Stomach (tissue), 4 donors: ENCODE data around the gene SMAD7.

Experiments
- EP300 ChIP-seq: sonication (generic); formaldehyde crosslinking; IDR thresholded peaks from one replicate; pipeline ENCODE4 v1.6.1; 2017; ENCODE audit warnings: antibody characterized with exemption
- TF ChIP-seq, protein P1 (sequence below), 7 experiments: fragments of 450-650 bp in 4 of 7; fragments of 200-600 bp in 3 of 7; sonication (generic) in 3 of 7; IDR thresholded peaks; one replicate each; pipeline ENCODE4 v1.5.1; 2016 to 2019; ENCODE audit warnings: antibody characterized with exemption in 7 of 7, control low read depth in 2 of 7, mild to moderate bottlenecking in 1 of 7

DNA sequence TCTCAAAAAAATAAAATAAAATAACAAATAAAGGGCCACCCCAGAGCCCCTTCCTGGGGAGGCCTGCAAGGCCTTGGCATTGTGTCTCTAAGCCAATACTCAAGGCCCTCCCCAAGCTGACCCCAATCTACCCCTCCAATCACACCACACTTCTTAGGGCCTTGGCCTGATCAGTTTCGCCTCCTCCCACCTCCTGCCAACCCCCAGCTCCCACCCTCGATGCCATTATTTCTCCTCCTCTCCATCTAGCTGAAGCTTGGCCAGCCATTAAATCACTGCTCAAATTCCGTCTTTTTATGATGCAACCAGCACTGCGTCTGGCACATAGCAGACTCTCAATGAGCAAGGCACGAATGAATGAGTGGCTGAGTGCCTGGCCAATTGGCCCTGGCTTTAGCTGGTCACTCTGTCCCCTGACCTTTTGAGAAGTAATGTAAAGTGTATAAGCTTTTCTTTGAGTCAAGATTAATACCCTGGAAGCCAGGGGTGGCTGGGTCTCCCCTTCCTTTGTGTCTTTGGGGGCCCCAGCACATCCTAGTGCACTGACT lies 55.9 kb downstream of the SMAD7 start:
- TF ChIP-seq, protein P1, sequence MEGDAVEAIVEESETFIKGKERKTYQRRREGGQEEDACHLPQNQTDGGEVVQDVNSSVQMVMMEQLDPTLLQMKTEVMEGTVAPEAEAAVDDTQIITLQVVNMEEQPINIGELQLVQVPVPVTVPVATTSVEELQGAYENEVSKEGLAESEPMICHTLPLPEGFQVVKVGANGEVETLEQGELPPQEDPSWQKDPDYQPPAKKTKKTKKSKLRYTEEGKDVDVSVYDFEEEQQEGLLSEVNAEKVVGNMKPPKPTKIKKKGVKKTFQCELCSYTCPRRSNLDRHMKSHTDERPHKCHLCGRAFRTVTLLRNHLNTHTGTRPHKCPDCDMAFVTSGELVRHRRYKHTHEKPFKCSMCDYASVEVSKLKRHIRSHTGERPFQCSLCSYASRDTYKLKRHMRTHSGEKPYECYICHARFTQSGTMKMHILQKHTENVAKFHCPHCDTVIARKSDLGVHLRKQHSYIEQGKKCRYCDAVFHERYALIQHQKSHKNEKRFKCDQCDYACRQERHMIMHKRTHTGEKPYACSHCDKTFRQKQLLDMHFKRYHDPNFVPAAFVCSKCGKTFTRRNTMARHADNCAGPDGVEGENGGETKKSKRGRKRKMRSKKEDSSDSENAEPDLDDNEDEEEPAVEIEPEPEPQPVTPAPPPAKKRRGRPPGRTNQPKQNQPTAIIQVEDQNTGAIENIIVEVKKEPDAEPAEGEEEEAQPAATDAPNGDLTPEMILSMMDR (IDR thresholded peaks at IDR 0.05) = no peak
- TF ChIP-seq EP300 = no peak
